ENCODE measurements around the gene TENM4.

The TENM4 gene

DNA sequence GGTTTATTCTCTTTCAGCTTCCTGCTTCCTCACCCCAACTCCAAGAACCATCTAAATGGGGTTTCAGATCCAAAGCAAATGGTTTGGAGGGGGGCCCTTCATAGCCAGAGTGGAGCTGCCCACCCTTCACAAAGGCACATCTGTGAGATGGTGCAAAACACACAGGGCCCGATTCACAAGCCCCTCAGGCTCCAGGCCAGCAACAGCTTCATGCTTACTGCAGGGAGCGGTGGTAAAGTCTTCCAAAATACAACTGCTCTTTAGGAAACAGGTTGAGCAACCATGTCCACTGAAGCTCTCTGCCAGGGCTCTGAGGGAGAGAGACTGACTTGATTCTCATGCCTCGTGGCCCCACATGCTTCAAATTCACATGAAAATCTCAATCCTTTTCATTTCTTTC lies 653.1 kb downstream of the TENM4 start:
- H3K27ac ChIP-seq (ENCODE audit: insufficient read depth, low read depth, low read length, poor library complexity, severe bottlenecking): no peak overlapping the region
- no peaks in the 10 kb centered on the region for H3K9me3 ChIP-seq (ENCODE audit: control insufficient read depth, low read length)
- peaks cover 8% of the 10 kb centered on the region for H3K4me1 ChIP-seq (ENCODE audit: control insufficient read depth, insufficient read depth, low read length)
- H3K27me3 ChIP-seq (ENCODE audit: control insufficient read depth, insufficient read depth, low read length, poor library complexity, severe bottlenecking): no peaks in the 10 kb centered on the region
- 77 to 79% methylated on average over 3 of the region's 3 CpGs for WGBS, 2 experiments
- H3K4me3 ChIP-seq (ENCODE audit: insufficient read depth, low read depth, low read length): no peak overlapping the region
- H3K36me3 ChIP-seq (ENCODE audit: control insufficient read depth, insufficient read depth, low read length): peaks cover 16% of the 10 kb centered on the region

- H3K4me1 ChIP-seq (ENCODE audit: control insufficient read depth, insufficient read depth, low read length): peaks cover 8% of the 10 kb centered on the region
- peaks cover 21% of the 10 kb centered on the region for H3K36me3 ChIP-seq (ENCODE audit: control insufficient read depth, insufficient read depth, low read length)
- no peaks in the 10 kb centered on the region for H3K9me3 ChIP-seq (ENCODE audit: control insufficient read depth, low read length)
- no peak overlapping the region for H3K27ac ChIP-seq (ENCODE audit: insufficient read depth, low read depth, low read length, poor library complexity, severe bottlenecking)
- H3K4me3 ChIP-seq (ENCODE audit: insufficient read depth, low read depth, low read length): no peak overlapping the region
- no peaks in the 10 kb centered on the region for H3K27me3 ChIP-seq (ENCODE audit: control insufficient read depth, insufficient read depth, low read length, poor library complexity, severe bottlenecking)
- WGBS, 2 experiments: 94 to 95% methylated on average over 20 of the region's 20 CpGs
Observed at GRCh38 chr11:78786746-78787145, 654.1 kb downstream of the TENM4 start.

GRCh38 chr11:78786086-78786485 lies 654.7 kb downstream of the TENM4 start:
- no peaks in the 10 kb centered on the region for H3K9me3 ChIP-seq (ENCODE audit: control insufficient read depth, low read length)
- H3K4me3 ChIP-seq (ENCODE audit: insufficient read depth, low read depth, low read length): no peak overlapping the region
- H3K27me3 ChIP-seq (ENCODE audit: control insufficient read depth, insufficient read depth, low read length, poor library complexity, severe bottlenecking): no peaks in the 10 kb centered on the region
- 63 to 70% methylated on average over 5 of the region's 5 CpGs for WGBS, 2 experiments
- H3K4me1 ChIP-seq (ENCODE audit: control insufficient read depth, insufficient read depth, low read length): peaks cover 8% of the 10 kb centered on the region
- no peak overlapping the region for H3K27ac ChIP-seq (ENCODE audit: insufficient read depth, low read depth, low read length, poor library complexity, severe bottlenecking)
- peaks cover 21% of the 10 kb centered on the region for H3K36me3 ChIP-seq (ENCODE audit: control insufficient read depth, insufficient read depth, low read length)

DNA sequence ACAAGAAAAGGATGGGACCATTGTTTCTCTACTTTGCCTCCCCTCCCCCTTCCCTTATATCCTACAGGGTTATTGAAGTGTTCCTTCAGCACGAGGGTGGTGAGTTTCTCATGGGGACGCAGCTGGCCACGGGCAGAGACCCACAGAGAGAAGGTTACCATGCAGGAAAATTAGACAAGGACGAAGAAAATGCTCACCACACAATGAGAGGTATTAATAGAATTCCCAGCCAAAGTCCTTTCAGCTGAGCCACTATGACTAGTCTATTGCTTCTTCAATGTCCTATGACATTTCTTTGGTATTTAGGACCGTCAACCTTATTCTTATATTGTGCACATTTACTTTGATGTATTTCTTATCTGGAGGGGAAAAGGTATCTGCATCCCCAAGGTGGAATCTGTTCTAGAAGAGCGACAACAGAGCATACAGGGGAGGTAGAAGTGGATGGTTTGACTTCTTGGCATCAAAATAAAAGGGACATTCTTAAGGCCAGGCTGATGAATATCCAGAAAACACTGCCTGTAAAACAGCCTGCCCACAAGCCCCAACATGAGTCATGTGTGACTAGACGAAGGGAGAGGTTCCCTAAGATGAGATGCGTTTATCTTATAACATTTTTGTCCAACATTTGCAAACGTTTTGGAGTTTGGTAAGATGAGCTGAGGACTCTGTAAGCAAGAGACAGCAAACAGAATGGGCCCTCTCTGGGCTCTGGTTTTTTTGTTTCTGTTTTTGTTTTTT lies 656.3 kb downstream of the TENM4 start:
- peak overlapping the region; percentile 29 for H3K27ac ChIP-seq (ENCODE audit: insufficient read depth, low read depth, low read length, poor library complexity, severe bottlenecking)
- H3K4me1 ChIP-seq (ENCODE audit: control insufficient read depth, insufficient read depth, low read length): peaks cover 8% of the 10 kb centered on the region
- peaks cover 20% of the 10 kb centered on the region for H3K36me3 ChIP-seq (ENCODE audit: control insufficient read depth, insufficient read depth, low read length)
- H3K27me3 ChIP-seq (ENCODE audit: control insufficient read depth, insufficient read depth, low read length, poor library complexity, severe bottlenecking): no peaks in the 10 kb centered on the region
- no peaks in the 10 kb centered on the region for H3K9me3 ChIP-seq (ENCODE audit: control insufficient read depth, low read length)
- 76 to 81% methylated on average over 8 to 9 of the region's 9 CpGs for WGBS, 2 experiments
- H3K4me3 ChIP-seq (ENCODE audit: insufficient read depth, low read depth, low read length): no peak overlapping the region

- H3K4me1 ChIP-seq (ENCODE audit: control insufficient read depth, insufficient read depth, low read length): peaks cover 8% of the 10 kb centered on the region
- H3K27me3 ChIP-seq (ENCODE audit: control insufficient read depth, insufficient read depth, low read length, poor library complexity, severe bottlenecking): no peaks in the 10 kb centered on the region
- 90 to 92% methylated on average over 4 to 5 of the region's 5 CpGs for whole genome bisulfite sequencing, 2 experiments
- H3K27ac ChIP-seq (ENCODE audit: insufficient read depth, low read depth, low read length, poor library complexity, severe bottlenecking): no peak overlapping the region
- H3K9me3 ChIP-seq (ENCODE audit: control insufficient read depth, low read length): no peaks in the 10 kb centered on the region
- H3K36me3 ChIP-seq (ENCODE audit: control insufficient read depth, insufficient read depth, low read length): peaks cover 18% of the 10 kb centered on the region
- no peak overlapping the region for H3K4me3 ChIP-seq (ENCODE audit: insufficient read depth, low read depth, low read length)
Observed at GRCh38 chr11:78783846-78784245, 657.0 kb downstream of the TENM4 start.

- Histone ChIP-seq H3K36me3 (ENCODE audit: control insufficient read depth, insufficient read depth, low read length) (peaks cover 18% of the 10 kb centered on the region), H3K27me3 (ENCODE audit: control insufficient read depth, insufficient read depth, low read length, poor library complexity, severe bottlenecking) (no peaks in the 10 kb centered on the region), H3K27ac (ENCODE audit: insufficient read depth, low read depth, low read length, poor library complexity, severe bottlenecking) (no peak overlapping the region), H3K4me1 (ENCODE audit: control insufficient read depth, insufficient read depth, low read length) (peaks cover 8% of the 10 kb centered on the region), H3K9me3 (ENCODE audit: control insufficient read depth, low read length) (no peaks in the 10 kb centered on the region), H3K4me3 (ENCODE audit: insufficient read depth, low read depth, low read length) (no peak overlapping the region)
- WGBS, 2 experiments: 94 to 100% methylated on average over 1 of the region's 1 CpG
Observed at GRCh38 chr11:78783301-78783700, 657.5 kb downstream of the TENM4 start.

- H3K4me3 ChIP-seq (ENCODE audit: insufficient read depth, low read depth, low read length): no peak overlapping the region
- no peak overlapping the region for H3K27ac ChIP-seq (ENCODE audit: insufficient read depth, low read depth, low read length, poor library complexity, severe bottlenecking)
- 96 to 100% methylated on average over 2 of the region's 2 CpGs for WGBS, 2 experiments
- H3K4me1 ChIP-seq (ENCODE audit: control insufficient read depth, insufficient read depth, low read length): peaks cover 8% of the 10 kb centered on the region
- H3K27me3 ChIP-seq (ENCODE audit: control insufficient read depth, insufficient read depth, low read length, poor library complexity, severe bottlenecking): no peaks in the 10 kb centered on the region
- peaks cover 18% of the 10 kb centered on the region for H3K36me3 ChIP-seq (ENCODE audit: control insufficient read depth, insufficient read depth, low read length)
- H3K9me3 ChIP-seq (ENCODE audit: control insufficient read depth, low read length): no peaks in the 10 kb centered on the region
Observed at GRCh38 chr11:78782725-78783124, 658.1 kb downstream of the TENM4 start.

DNA sequence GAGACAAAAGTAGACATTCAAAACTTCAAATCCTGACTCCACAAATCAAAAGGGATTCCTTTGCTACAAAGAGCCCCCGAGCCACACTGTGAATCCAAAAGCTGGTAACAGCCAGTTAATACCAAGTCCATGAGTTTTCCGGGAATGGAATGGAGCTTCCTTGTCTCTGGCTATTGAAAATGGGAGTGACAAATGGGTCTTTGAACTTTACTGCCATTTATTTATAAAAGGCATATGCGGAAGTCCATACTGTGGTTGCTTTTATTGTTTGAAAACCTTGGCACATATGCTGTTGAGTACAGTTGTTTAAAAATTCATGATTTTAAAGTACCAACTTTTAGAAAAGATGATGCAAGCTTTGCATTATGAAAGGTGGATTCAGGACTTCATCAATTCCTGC lies 659.9 kb downstream of the TENM4 start:
- Histone ChIP-seq H3K27me3 (ENCODE audit: control insufficient read depth, insufficient read depth, low read length, poor library complexity, severe bottlenecking) (no peaks in the 10 kb centered on the region), H3K9me3 (ENCODE audit: control insufficient read depth, low read length) (no peaks in the 10 kb centered on the region), H3K36me3 (ENCODE audit: control insufficient read depth, insufficient read depth, low read length) (peaks cover 11% of the 10 kb centered on the region), H3K4me1 (ENCODE audit: control insufficient read depth, insufficient read depth, low read length) (peaks cover 5% of the 10 kb centered on the region), H3K27ac (ENCODE audit: insufficient read depth, low read depth, low read length, poor library complexity, severe bottlenecking) (no peak overlapping the region), H3K4me3 (ENCODE audit: insufficient read depth, low read depth, low read length) (no peak overlapping the region)
- 93% methylated on average over 3 of the region's 3 CpGs for WGBS, 2 experiments

- Histone ChIP-seq H3K36me3 (ENCODE audit: control insufficient read depth, insufficient read depth, low read length) (peaks cover 19% of the 10 kb centered on the region), H3K9me3 (ENCODE audit: control insufficient read depth, low read length) (no peaks in the 10 kb centered on the region), H3K4me1 (ENCODE audit: control insufficient read depth, insufficient read depth, low read length) (no peaks in the 10 kb centered on the region), H3K4me3 (ENCODE audit: insufficient read depth, low read depth, low read length) (no peak overlapping the region), H3K27me3 (ENCODE audit: control insufficient read depth, insufficient read depth, low read length, poor library complexity, severe bottlenecking) (no peaks in the 10 kb centered on the region), H3K27ac (ENCODE audit: insufficient read depth, low read depth, low read length, poor library complexity, severe bottlenecking) (no peak overlapping the region)
- 93 to 97% methylated on average over 2 of the region's 2 CpGs for WGBS, 2 experiments
Observed at GRCh38 chr11:78773492-78773891, 667.3 kb downstream of the TENM4 start.

DNA sequence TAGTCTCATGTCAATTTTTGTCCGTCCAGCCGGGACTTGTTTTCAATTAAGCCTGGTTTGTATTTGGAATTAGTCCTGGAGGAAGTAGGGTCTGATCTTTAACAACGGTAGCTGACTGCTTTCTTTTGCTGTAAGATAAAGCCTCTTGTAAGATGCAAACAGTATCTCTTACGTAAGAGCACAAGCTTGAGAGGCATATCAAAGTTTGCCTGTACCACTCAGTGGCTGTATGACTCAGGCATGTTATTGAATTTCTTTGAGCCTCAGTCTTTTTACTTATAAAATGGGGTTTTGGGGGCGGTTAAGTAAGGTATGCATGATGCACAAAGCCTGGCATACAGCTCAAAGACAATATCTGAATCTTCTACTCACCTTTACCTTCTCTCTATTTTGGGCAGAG lies 667.8 kb downstream of the TENM4 start:
- no peaks in the 10 kb centered on the region for H3K4me1 ChIP-seq (ENCODE audit: control insufficient read depth, insufficient read depth, low read length)
- H3K36me3 ChIP-seq (ENCODE audit: control insufficient read depth, insufficient read depth, low read length): peaks cover 23% of the 10 kb centered on the region
- WGBS, 2 experiments: 97 to 98% methylated on average over 4 to 5 of the region's 5 CpGs
- no peak overlapping the region for H3K4me3 ChIP-seq (ENCODE audit: insufficient read depth, low read depth, low read length)
- no peak overlapping the region for H3K27ac ChIP-seq (ENCODE audit: insufficient read depth, low read depth, low read length, poor library complexity, severe bottlenecking)
- no peaks in the 10 kb centered on the region for H3K9me3 ChIP-seq (ENCODE audit: control insufficient read depth, low read length)
- H3K27me3 ChIP-seq (ENCODE audit: control insufficient read depth, insufficient read depth, low read length, poor library complexity, severe bottlenecking): no peaks in the 10 kb centered on the region

Measured in ectodermal cell (in vitro differentiated cells).